CD14-positive monocyte (primary cell): ENCODE measurements around the gene CSH2. TPM values are rescaled to one million over a fixed set of nuclear protein-coding genes. Genes with fewer than 3 reads are reported as not detected.
"Not testable (repeated sequence)": the region's sequence is repeated elsewhere in the genome, so short reads cannot be mapped to it uniquely, and the experiment has no call there.

Experiments
- DNase-seq, 3 donors: peaks; one replicate each; pipeline ENCODE4 v3.0.0-alpha.2; 2011 to 2022
- H2AFZ ChIP-seq: 2 replicates; pipeline ENCODE4 v1.6.0; 2012; ENCODE audit warnings: mild to moderate bottlenecking, low read depth, low read length, inconsistent platforms; ENCODE audit not compliant: insufficient read depth, poor library complexity, severe bottlenecking
- H3K27ac ChIP-seq, 2 donors: 1 replicate in 1 of 2; 2 replicates in 1 of 2; pipeline ENCODE4 v1.5.1; 2012 to 2013; ENCODE audit warnings: low read length in 2 of 2, control low read depth in 1 of 2, inconsistent platforms in 1 of 2, low read depth in 1 of 2, mild to moderate bottlenecking in 1 of 2
- H3K27me3 ChIP-seq, 2 donors: one replicate each; pipeline versions ENCODE4 v1.6.0 to v1.6.1; 2011 to 2013; ENCODE audit warnings: low read length in 2 of 2; ENCODE audit not compliant: control insufficient read depth in 2 of 2, insufficient read depth in 2 of 2
- H3K36me3 ChIP-seq, 2 donors: replicated peaks in 1 of 2; 1 replicate in 1 of 2; 2 replicates in 1 of 2; pipeline versions ENCODE4 v1.5.1 to v1.6.1; 2012 to 2013; ENCODE audit warnings: low read length in 2 of 2, control low read depth in 1 of 2, inconsistent platforms in 1 of 2, mild to moderate bottlenecking in 1 of 2; ENCODE audit not compliant: insufficient read depth in 2 of 2, control insufficient read depth in 1 of 2
- H3K4me1 ChIP-seq, 2 donors: 1 replicate in 1 of 2; 2 replicates in 1 of 2; pipeline versions ENCODE4 v1.5.1 to v1.6.1; 2012 to 2013; ENCODE audit warnings: low read length in 2 of 2, control low read depth in 1 of 2, inconsistent platforms in 1 of 2, mild to moderate bottlenecking in 1 of 2, moderate library complexity in 1 of 2; ENCODE audit not compliant: insufficient read depth in 2 of 2, control insufficient read depth in 1 of 2
- H3K4me2 ChIP-seq: replicated peaks from 2 replicates; pipeline ENCODE3; 2012; ENCODE audit warnings: low read length, moderate library complexity, mild to moderate bottlenecking; ENCODE audit not compliant: poor library complexity, severe bottlenecking; ENCODE audit errors: extremely low read depth
- H3K4me3 ChIP-seq, 3 experiments: fragments of 200-600 bp in 1 of 3; sonication (generic) in 1 of 3; replicated peaks in 1 of 3; 1 replicate in 2 of 3; 2 replicates in 1 of 3; pipeline ENCODE4 v1.5.1; 2011 to 2013; ENCODE audit warnings: low read length in 3 of 3, mild to moderate bottlenecking in 3 of 3, control low read depth in 2 of 3, low read depth in 2 of 3, inconsistent platforms in 1 of 3, moderate library complexity in 1 of 3
- H3K79me2 ChIP-seq: 2 replicates; pipeline ENCODE4 v1.6.0; 2012; ENCODE audit warnings: mild to moderate bottlenecking, control low read depth, inconsistent platforms, low read length, moderate library complexity; ENCODE audit not compliant: insufficient read depth
- H3K9ac ChIP-seq: 2 replicates; pipeline ENCODE4 v1.6.0; 2017; ENCODE audit warnings: low read length, mild to moderate bottlenecking; ENCODE audit not compliant: insufficient read depth, poor library complexity, severe bottlenecking
- H3K9me3 ChIP-seq, 2 donors: replicated peaks in 1 of 2; 1 replicate in 1 of 2; 2 replicates in 1 of 2; pipeline versions ENCODE4 v1.5.1 to v1.6.1; 2012 to 2013; ENCODE audit warnings: low read length in 2 of 2, control low read depth in 1 of 2; ENCODE audit not compliant: control insufficient read depth in 1 of 2, insufficient read depth in 1 of 2
- H4K20me1 ChIP-seq: 2 replicates; pipeline ENCODE4 v1.6.0; 2012; ENCODE audit warnings: mild to moderate bottlenecking, low read length, control low read depth, moderate library complexity; ENCODE audit not compliant: insufficient read depth
- H3K27ac Mint-ChIP-seq, 7 donors: one replicate each; pipeline ENCODE4 v1.8.0; 2020; ENCODE audit warnings: mild to moderate bottlenecking in 7 of 7, mixed read lengths in 7 of 7, moderate library complexity in 6 of 7, inconsistent platforms in 2 of 7
- H3K27me3 Mint-ChIP-seq, 3 donors: one replicate each; pipeline ENCODE4 v1.8.0; 2021 to 2022; ENCODE audit warnings: low read depth in 3 of 3, mild to moderate bottlenecking in 3 of 3, mixed read lengths in 3 of 3, moderate library complexity in 3 of 3, inconsistent platforms in 1 of 3
- H3K36me3 Mint-ChIP-seq, 2 donors: one replicate each; pipeline ENCODE4 v1.8.0; 2020; ENCODE audit warnings: mixed read lengths in 2 of 2, inconsistent platforms in 1 of 2, mild to moderate bottlenecking in 1 of 2
- H3K4me1 Mint-ChIP-seq: one replicate; pipeline ENCODE4 v1.8.0; 2020; ENCODE audit warnings: mild to moderate bottlenecking, mixed read lengths
- H3K4me3 Mint-ChIP-seq, 2 donors: one replicate each; pipeline ENCODE4 v1.8.0; 2020; ENCODE audit warnings: mild to moderate bottlenecking in 2 of 2, mixed read lengths in 2 of 2, moderate library complexity in 1 of 2
- H3K9me3 Mint-ChIP-seq, 7 donors: one replicate each; pipeline ENCODE4 v1.8.0; 2020 to 2022; ENCODE audit warnings: mixed read lengths in 7 of 7, mild to moderate bottlenecking in 6 of 7, moderate library complexity in 6 of 7, inconsistent platforms in 2 of 7
- WGBS: methylation state at CpG from one replicate; pipeline ENCODE4 v1.1.5; 2013; ENCODE audit warnings: missing lambda C conversion rate; ENCODE audit not compliant: insufficient coverage; 5-methylcytosine and 5-hydroxymethylcytosine counted together
- intact Hi-C, 2 donors: fragments of 100-400 bp; cut with micrococcal nuclease; formaldehyde crosslinking; loops; one replicate each; pipeline versions ENCODE4 v1.15.0 to v1.15.1; 2023
- polyA plus RNA-seq, 3 donors: library from polyadenylated mRNA; depleted of rRNA in 1 of 3; unstranded in 2 of 3; stranded (reverse) in 1 of 3; fragments of 300-500 nt in 2 of 3; fragments of >200 nt in 1 of 3; fragmentation: Illumina TruSeq in 2 of 3; gene quantifications; 1 replicate in 2 of 3; 2 replicates in 1 of 3; pipeline ENCODE4 v1.2.3, GENCODE V29; 2012 to 2021

The CSH2 gene
- polyA plus RNA-seq, 3 donors = not detected

GRCh38 chr17:63896524-63897354, 23.3 kb upstream of the CSH2 start, which contains the start of gene CSH1:
TSS of gene CSH1 (minus strand) at chr17:63896574. CDS start at chr17:63896511, 63 bp downstream.
- H2AFZ ChIP-seq, H3K9me3 ChIP-seq, H3K27me3 Mint-ChIP-seq, H3K36me3 Mint-ChIP-seq, H3K27ac ChIP-seq, H3K79me2 ChIP-seq, H3K9ac ChIP-seq, H3K27ac Mint-ChIP-seq, H3K4me3 ChIP-seq, H3K9me3 Mint-ChIP-seq, H4K20me1 ChIP-seq, DNase-seq, H3K4me1 Mint-ChIP-seq, H3K36me3 ChIP-seq, H3K4me1 ChIP-seq, H3K27me3 ChIP-seq, H3K4me2 ChIP-seq, intact Hi-C loops, H3K4me3 Mint-ChIP-seq: not testable (repeated sequence)
- no CpG with 5 or more reads among the region's 14 CpGs for WGBS

GRCh38 chr17:63894821-63895220, 21.3 kb upstream of the CSH2 start:
- DNase-seq, intact Hi-C loops, H2AFZ ChIP-seq, H3K4me2 ChIP-seq, H3K9me3 Mint-ChIP-seq, H3K9ac ChIP-seq, H3K79me2 ChIP-seq, H3K36me3 ChIP-seq, H3K27ac Mint-ChIP-seq, H3K4me3 ChIP-seq, H3K9me3 ChIP-seq, H3K4me3 Mint-ChIP-seq, H3K4me1 Mint-ChIP-seq, H3K4me1 ChIP-seq, H3K27ac ChIP-seq, H3K27me3 Mint-ChIP-seq, H3K27me3 ChIP-seq, H4K20me1 ChIP-seq, H3K36me3 Mint-ChIP-seq: not testable (repeated sequence)
- WGBS = 80% methylated on average over 1 of the region's 10 CpGs

GRCh38 chr17:63894021-63894420, 20.5 kb upstream of the CSH2 start:
- H3K36me3 ChIP-seq, H3K4me1 Mint-ChIP-seq, H2AFZ ChIP-seq, DNase-seq, H3K4me2 ChIP-seq, H3K4me3 Mint-ChIP-seq, intact Hi-C loops, H3K79me2 ChIP-seq, H3K4me1 ChIP-seq, H3K4me3 ChIP-seq, H3K9me3 ChIP-seq, H3K27ac ChIP-seq, H3K9ac ChIP-seq, H3K9me3 Mint-ChIP-seq, H3K27me3 Mint-ChIP-seq, H3K36me3 Mint-ChIP-seq, H4K20me1 ChIP-seq, H3K27ac Mint-ChIP-seq, H3K27me3 ChIP-seq: not testable (repeated sequence)
- 83% methylated on average over 1 of the region's 3 CpGs for WGBS
